K562 treated with DMSO at 1 percent for 12 hours (cell line): ENCODE data around the gene EFCAB3. TPM values are rescaled to one million over a fixed set of nuclear protein-coding genes. Genes with fewer than 3 reads are reported as not detected.

Experiments used
- total RNA-seq: library from RNA; unstranded; fragments of 300-600 nt; gene quantifications from 2 replicates; pipeline ENCODE4 v1.2.3, GENCODE V29; 2022; ENCODE audit not compliant: insufficient read depth

The EFCAB3 gene
- not detected in 2 replicates for total RNA-seq

DNA sequence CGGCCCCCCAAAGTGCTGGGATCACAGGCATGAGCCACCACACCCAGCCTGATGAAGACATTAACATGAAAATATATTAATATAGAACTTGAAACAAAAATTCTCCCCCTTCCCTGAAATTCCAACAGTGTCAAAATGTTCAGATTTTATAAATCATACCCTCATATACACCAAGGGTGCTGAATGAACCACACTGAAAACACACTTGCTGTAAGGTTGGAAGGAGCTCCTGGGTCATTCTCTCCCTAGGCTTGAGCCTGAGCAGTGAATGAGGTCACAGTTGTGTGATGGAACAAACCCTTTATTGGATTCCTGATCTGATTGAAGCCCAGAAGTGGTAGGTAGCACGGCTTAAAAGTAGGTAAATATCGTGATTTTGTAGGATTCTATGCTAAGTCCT, at the start of gene EFCAB3:
Gene EFCAB3 (plus strand): TSS at position 301 of the 400 bp plus-strand sequence. CDS start 2,427 bp downstream, outside the sequence.

DNA sequence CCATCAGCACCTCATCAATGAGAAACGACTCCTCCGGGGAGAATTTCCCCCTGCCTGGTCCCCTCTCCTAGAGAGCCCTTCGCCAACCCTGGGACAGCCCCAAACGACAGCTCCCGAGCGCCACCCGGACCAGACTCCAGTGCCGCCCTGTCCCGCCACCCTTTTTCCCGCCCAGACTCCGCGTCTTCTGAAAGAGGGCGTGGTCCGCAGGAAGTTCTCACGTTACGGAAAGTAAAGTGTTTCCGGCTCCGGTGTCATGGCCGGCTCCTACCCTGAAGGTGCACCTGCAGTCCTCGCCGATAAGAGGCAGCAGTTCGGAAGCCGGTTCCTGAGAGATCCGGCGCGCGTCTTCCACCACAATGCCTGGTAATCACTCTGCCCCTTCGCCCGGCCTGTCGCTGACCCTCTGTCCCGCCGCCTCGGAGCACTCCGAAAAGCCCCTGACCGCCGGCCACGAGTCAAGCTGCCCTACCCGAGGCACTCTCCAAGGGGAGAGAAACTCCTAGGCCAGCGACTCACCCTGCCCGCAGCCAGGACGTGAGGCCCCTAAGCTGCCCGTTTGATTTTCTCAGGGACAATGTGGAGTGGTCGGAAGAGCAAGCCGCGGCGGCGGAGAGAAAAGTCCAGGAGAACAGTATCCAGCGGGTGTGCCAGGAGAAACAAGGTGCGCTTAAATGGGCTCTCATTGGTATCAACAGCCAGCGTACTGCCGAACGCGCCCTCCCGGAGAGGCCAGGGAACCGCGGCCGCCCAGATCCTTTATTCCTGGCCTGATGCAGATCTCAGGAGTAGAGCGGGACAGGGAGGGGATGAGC, 43.5 kb downstream of the EFCAB3 start, which contains the start of gene METTL2A:
Gene METTL2A (plus strand): TSS at position 251 of the 815 bp plus-strand sequence. CDS start 6 bp downstream, at position 257.

Other genes starting within 250 kb of the EFCAB3 start
- gene METTL2A, start 43.3 kb downstream of the EFCAB3 start, total RNA-seq = 10.9 and 17.8 TPM in 2 replicates
- 12.6 and 32.3 TPM in 2 replicates for gene TLK2, start 98.3 kb downstream of the EFCAB3 start, total RNA-seq
- gene MRC2, start 247.1 kb downstream of the EFCAB3 start, total RNA-seq = 14.7 and 17.2 TPM in 2 replicates